Activated gamma-delta T cell treated with anti-CD3 and anti-CD28 coated beads, Interleukin-2, amount 50 U/mL, for 16 hours (primary cell): ENCODE data around the gene EIF2AK2.
"Not testable (repeated sequence)": the region's sequence is repeated elsewhere in the genome, so short reads cannot be mapped to it uniquely, and the experiment has no call there.

Experiments
- DNase-seq: peaks from one replicate; pipeline ENCODE4 v3.0.0-alpha.2; 2020; ENCODE audit warnings: low read depth

The EIF2AK2 gene

GRCh38 chr2:37156857-37157714, at the start of gene EIF2AK2:
Gene EIF2AK2 (minus strand): TSS chr2:37156980. CDS start chr2:37147806, 9,174 bp downstream.
- peak; percentile 67 for DNase-seq

- DNase-seq, result no peak
Observed at GRCh38 chr2:37205689-37206341, 49.0 kb upstream of the EIF2AK2 start.

- not testable (repeated sequence) for DNase-seq
Observed at GRCh38 chr2:37205071-37205661, 48.4 kb upstream of the EIF2AK2 start.

- DNase-seq, result no peak
Observed at GRCh38 chr2:37203708-37204107, 46.9 kb upstream of the EIF2AK2 start.

- peak; percentile 44 for DNase-seq
Observed at GRCh38 chr2:37201766-37202165, 45.0 kb upstream of the EIF2AK2 start.

- no peak for DNase-seq
Observed at GRCh38 chr2:37201208-37201607, 44.4 kb upstream of the EIF2AK2 start.

- DNase-seq, result no peak
Observed at GRCh38 chr2:37198681-37199065, 41.9 kb upstream of the EIF2AK2 start.

- DNase-seq, result peak; percentile 83
Observed at GRCh38 chr2:37196320-37197195, 39.8 kb upstream of the EIF2AK2 start, which contains the start of gene CEBPZOS. Gene CEBPZOS (plus strand): TSS chr2:37196496. CDS start chr2:37199705, 3,209 bp downstream.

GRCh38 chr2:37195862-37196319, 39.1 kb upstream of the EIF2AK2 start:
- DNase-seq, result not testable (repeated sequence)

GRCh38 chr2:37192551-37192950, 35.8 kb upstream of the EIF2AK2 start:
- no peak for DNase-seq

GRCh38 chr2:37191747-37192146, 35.0 kb upstream of the EIF2AK2 start:
- no peak for DNase-seq

- no peak for DNase-seq
Observed at GRCh38 chr2:37191253-37191652, 34.5 kb upstream of the EIF2AK2 start.

- DNase-seq, result no peak
Observed at GRCh38 chr2:37190290-37190689, 33.5 kb upstream of the EIF2AK2 start.

GRCh38 chr2:37189452-37190153, 32.8 kb upstream of the EIF2AK2 start:
- DNase-seq, result no peak

- no peak for DNase-seq
Observed at GRCh38 chr2:37188570-37188969, 31.8 kb upstream of the EIF2AK2 start, which contains the start of gene SULT6B1. Gene SULT6B1 (minus strand): TSS chr2:37188670. CDS start chr2:37188640, 30 bp downstream.

GRCh38 chr2:37181726-37182684, 25.2 kb upstream of the EIF2AK2 start:
- no peak for DNase-seq

GRCh38 chr2:37180640-37181039, 23.9 kb upstream of the EIF2AK2 start:
- DNase-seq, result no peak

- DNase-seq, result no peak
Observed at GRCh38 chr2:37180006-37180639, 23.3 kb upstream of the EIF2AK2 start.

- DNase-seq, result no peak
Observed at GRCh38 chr2:37173741-37174140, 17.0 kb upstream of the EIF2AK2 start.
